ENCODE data around the gene PNKD. TPM values are rescaled to one million over a fixed set of nuclear protein-coding genes. Genes with fewer than 3 reads are reported as not detected.

Gene PNKD
- total RNA-seq, 1 experiment from 2014 or later, result 57.7 TPM

DNA sequence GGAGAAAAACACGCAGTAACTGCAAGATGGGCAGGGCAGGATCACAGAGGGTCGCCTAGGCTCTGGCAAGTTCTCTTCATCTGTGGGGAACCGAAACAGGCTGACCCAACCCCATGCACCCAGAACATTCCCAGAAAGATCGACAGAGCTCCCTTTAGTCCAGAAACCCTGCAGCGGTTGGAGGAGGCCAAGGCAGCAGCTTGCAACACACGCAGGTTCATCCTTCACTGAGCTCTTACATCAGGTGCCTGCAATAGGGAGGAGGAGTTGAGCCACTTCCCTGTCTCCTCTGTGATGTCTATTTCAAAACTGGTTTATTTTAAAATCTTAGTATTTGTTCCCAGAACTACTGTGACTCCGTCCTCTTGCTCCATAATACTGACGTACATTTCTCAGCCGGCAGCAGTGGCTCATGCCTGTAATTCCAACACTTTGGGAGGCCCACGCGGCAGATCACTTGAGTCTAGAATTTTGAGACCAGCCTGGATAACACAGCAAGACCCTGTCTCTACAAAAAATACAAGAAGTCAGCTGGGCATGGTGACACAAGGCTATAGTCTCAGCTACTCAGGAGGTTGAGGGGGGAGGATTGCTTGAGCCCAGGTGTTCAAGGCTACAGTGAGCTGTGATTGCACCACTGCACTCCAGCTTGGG is 100.2 kb downstream of the PNKD start:
- no peak overlapping the region for H3K27ac ChIP-seq

DNA sequence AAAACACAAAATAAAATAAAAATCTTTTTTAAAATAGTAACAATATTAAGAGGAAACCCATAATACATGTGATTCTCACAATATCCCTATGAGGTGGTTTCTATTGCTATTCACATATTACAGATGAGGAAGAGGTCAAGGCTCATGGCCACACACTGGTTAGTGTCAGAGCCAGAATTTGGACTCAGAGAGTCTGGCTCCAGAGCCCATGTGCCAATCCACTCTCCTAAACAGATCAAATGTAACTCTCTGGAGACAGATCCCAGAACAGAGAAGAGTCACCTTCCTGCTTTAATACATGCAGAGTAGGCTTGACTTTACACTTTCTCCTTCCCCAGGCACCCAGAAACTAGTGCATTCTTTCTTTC is 101.6 kb downstream of the PNKD start:
- H3K36me3 ChIP-seq, result no peaks in the 10 kb centered on the region
- H3K27me3 ChIP-seq (replicated peaks), result 0 out of 2 replicates have a peak, but pooled peaks cover 2% of the 10 kb centered on the region
- peaks cover 9% of the 10 kb centered on the region for H3K9me3 ChIP-seq (replicated peaks)
- H3K4me1 ChIP-seq (replicated peaks), result peaks cover 6% of the 10 kb centered on the region; the same call in 1 of the 2 replicates
- no peak for DNase-seq (ENCODE audit: low read depth in 1 of 2, low spot score in 2 of 2)
- H3K27ac ChIP-seq, result no peak overlapping the region
- H3K4me3 ChIP-seq, result no peak overlapping the region

More for the DNA sequence above, 100.2 kb downstream of the PNKD start:
- DNase-seq (ENCODE audit: low read depth in 1 of 2, low spot score in 2 of 2), result no peak
- peaks cover 9% of the 10 kb centered on the region for H3K9me3 ChIP-seq (replicated peaks)
- H3K36me3 ChIP-seq, result no peaks in the 10 kb centered on the region
- 0 out of 2 replicates have a peak, but pooled peaks cover 2% of the 10 kb centered on the region for H3K27me3 ChIP-seq (replicated peaks)
- no peak overlapping the region for H3K4me3 ChIP-seq
- H3K4me1 ChIP-seq (replicated peaks), result peaks cover 6% of the 10 kb centered on the region; the same call in 1 of the 2 replicates

DNA sequence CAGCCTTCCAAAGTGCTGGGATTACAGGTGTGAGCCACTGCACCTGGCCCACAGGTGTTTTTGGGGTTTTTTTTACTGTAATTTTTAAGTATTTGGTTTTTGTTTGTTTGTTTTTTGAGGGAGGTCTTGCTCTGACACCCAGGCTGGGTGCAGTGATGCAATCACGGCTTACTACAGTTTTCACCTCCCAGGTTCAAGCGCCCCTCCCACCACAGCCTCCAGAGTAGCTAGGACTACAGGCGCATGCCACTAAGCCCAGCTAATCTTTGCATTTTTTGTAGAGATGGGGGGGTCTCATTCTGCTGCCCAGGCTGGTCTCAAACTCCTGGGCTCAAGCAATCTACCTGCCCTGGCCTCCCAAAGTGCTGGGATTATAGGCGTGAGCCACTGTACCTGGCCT is 104.5 kb downstream of the PNKD start:
- H3K4me1 ChIP-seq (replicated peaks), result no peaks in the 10 kb centered on the region
- no peak overlapping the region for H3K27ac ChIP-seq
- H3K9me3 ChIP-seq (replicated peaks), result no peaks in the 10 kb centered on the region
- no peaks in the 10 kb centered on the region for H3K27me3 ChIP-seq (replicated peaks)
- H3K4me3 ChIP-seq, result no peak overlapping the region
- no peaks in the 10 kb centered on the region for H3K36me3 ChIP-seq
- no peak for DNase-seq (ENCODE audit: low read depth in 1 of 2, low spot score in 2 of 2)

DNA sequence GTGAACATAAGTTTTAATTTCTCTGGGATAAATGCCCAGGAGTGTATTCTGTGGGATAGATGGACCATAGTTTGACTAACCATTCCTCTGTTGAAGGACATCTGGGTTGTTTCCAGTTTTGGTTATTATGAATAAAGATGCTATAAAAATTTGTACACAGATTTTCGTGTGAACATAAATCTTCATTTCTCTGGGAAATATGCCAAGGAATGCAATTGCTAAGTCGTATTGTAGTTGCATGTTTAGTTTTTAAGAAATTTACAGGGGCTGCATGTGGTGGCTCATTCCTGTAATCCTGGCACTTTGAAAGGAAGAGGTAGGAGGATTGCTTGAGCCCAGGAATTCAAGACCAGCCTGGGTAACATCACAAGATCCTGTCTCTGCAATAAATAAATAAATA is 104.9 kb downstream of the PNKD start:
- Histone ChIP-seq H3K27me3 (replicated peaks) (no peaks in the 10 kb centered on the region), H3K27ac (no peak overlapping the region), H3K9me3 (replicated peaks) (no peaks in the 10 kb centered on the region), H3K4me1 (replicated peaks) (no peaks in the 10 kb centered on the region), H3K4me3 (no peak overlapping the region), H3K36me3 (no peaks in the 10 kb centered on the region)
- no peak for DNase-seq (ENCODE audit: low read depth in 1 of 2, low spot score in 2 of 2)

DNA sequence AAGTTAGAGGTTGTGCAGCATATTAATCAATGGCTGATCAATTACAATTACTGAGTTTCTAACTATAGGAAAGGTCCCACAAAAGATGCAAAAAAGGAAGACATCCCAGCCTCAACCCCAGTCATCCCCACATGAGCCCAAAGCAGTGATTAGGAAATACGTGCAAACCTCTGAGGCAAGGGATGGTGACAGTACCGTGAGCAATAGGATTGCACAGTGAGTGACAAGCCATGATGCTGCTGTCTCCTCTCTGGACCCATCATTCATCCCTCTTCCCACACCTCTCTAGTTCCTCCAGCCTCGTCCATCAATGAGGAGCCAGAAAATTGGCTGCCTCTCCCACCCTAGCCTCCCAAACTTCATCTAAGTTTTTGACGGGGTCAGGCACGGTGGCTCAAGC is 107.7 kb downstream of the PNKD start:
- Histone ChIP-seq H3K9me3 (replicated peaks) (no peaks in the 10 kb centered on the region), H3K4me1 (replicated peaks) (no peaks in the 10 kb centered on the region), H3K4me3 (no peak overlapping the region), H3K36me3 (no peaks in the 10 kb centered on the region), H3K27me3 (replicated peaks) (no peaks in the 10 kb centered on the region), H3K27ac (no peak overlapping the region)
- no peak for DNase-seq (ENCODE audit: low read depth in 1 of 2, low spot score in 2 of 2)

DNA sequence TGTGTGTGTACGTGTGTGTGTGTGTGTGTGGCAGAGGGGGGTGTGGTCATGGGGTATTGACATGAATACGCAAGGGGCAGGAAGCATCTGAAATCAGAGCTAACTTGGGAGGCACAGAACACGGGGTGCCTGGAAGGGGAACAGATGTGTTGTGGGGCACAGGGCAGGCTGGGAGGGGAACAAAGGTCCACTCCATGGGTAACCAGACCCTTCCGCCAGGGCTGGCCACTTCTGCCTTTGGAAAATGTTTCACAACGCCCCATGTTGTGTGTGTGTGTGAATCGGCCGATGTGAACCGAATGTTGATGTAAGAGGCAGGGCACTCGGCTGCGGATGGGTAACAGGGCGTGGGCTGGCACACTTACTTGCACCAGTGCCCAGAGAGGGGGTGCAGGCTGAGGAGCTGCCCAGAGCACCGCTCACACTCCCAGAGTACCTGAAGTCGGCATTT is 111.6 kb downstream of the PNKD start, which contains the start of gene SLC11A1:
Gene SLC11A1, plus strand, starts transcription at position 358 of the 451 bp plus-strand sequence. CDS start 96 bp downstream, outside the sequence.
- DNase-seq (ENCODE audit: low read depth in 1 of 2, low spot score in 2 of 2), result no peak
- no peaks in the 10 kb centered on the region for H3K36me3 ChIP-seq
- H3K27ac ChIP-seq, result no peak within 1 kb of the TSS

DNA sequence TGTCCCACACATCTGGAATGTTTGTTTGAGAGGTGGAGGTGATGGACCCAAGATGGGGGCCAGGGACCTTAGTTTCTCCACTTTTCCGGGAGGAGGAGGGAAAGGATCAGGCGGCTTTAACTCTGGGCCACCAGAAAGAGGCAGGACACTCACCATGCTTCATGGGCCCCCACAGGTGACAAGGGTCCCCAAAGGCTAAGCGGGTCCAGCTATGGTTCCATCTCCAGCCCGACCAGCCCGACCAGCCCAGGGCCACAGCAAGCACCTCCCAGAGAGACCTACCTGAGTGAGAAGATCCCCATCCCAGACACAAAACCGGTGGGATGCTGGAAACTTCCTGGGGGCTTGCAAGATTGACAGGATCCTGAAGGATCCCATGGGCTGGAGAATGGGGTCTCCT is 112.5 kb downstream of the PNKD start:
- no peaks in the 10 kb centered on the region for H3K9me3 ChIP-seq (replicated peaks)
- no peak overlapping the region for H3K27ac ChIP-seq
- DNase-seq (ENCODE audit: low read depth in 1 of 2, low spot score in 2 of 2), result no peak
- no peak overlapping the region for H3K4me3 ChIP-seq
- H3K4me1 ChIP-seq (replicated peaks), result peaks cover 10% of the 10 kb centered on the region
- no peaks in the 10 kb centered on the region for H3K36me3 ChIP-seq
- H3K27me3 ChIP-seq (replicated peaks), result no peaks in the 10 kb centered on the region

More for the DNA sequence above, 111.6 kb downstream of the PNKD start, which contains the start of gene SLC11A1:
- Histone ChIP-seq H3K9me3 (replicated peaks) (no peaks in the 10 kb centered on the region), H3K4me3 (no peak within 1 kb of the TSS), H3K4me1 (replicated peaks) (peaks cover 1% of the 10 kb centered on the region), H3K27me3 (replicated peaks) (no peaks in the 10 kb centered on the region)

DNA sequence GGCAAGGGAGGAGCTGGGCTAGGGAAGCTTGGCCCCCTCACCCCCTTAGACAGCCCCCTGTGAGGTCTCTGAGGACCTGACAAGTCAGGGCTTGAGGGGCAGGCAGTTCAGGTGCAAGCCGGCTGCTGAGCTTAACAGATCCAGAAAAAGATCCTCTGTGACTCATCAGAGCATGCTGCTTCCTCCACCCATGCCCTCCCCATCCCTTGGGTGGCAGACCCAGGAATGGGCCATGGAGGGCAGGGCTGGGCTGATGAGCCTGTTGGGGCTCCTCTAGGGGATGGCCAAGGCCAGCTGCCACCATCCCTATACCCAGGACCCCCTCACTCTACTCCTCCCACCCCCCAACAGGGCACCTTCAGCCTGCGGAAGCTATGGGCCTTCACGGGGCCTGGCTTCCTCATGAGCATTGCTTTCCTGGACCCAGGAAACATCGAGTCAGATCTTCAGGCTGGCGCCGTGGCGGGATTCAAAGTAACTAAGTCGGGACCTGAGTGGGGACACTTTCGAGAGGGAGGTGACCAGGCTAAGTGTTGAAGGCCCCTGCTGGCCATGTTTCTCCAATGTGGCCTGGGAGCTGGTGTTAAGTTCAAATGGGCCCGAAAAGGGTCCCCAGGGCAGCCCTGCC is 113.7 kb downstream of the PNKD start:
- Histone ChIP-seq H3K36me3 (no peaks in the 10 kb centered on the region), H3K4me3 (no peak overlapping the region), H3K9me3 (replicated peaks) (no peaks in the 10 kb centered on the region), H3K4me1 (replicated peaks) (peaks cover 12% of the 10 kb centered on the region), H3K27me3 (replicated peaks) (no peaks in the 10 kb centered on the region), H3K27ac (no peak overlapping the region)
- DNase-seq (ENCODE audit: low read depth in 1 of 2, low spot score in 2 of 2), result no peak

DNA sequence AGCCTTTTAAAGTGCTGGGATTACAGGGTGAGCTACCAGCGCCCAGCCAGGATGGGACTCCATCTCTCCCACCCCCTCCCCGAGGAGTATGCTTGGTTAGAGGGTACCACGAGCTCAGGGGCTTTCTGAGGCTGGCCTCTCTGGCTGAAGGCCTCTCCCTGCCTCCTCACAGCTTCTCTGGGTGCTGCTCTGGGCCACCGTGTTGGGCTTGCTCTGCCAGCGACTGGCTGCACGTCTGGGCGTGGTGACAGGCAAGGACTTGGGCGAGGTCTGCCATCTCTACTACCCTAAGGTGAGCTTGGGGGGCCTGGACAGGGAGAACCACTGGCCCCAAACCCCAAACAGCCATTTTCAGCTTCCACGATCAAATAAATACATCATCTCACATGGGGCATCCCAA is 114.7 kb downstream of the PNKD start:
- H3K36me3 ChIP-seq, result no peaks in the 10 kb centered on the region
- peaks cover 12% of the 10 kb centered on the region for H3K4me1 ChIP-seq (replicated peaks)
- no peaks in the 10 kb centered on the region for H3K9me3 ChIP-seq (replicated peaks)
- H3K4me3 ChIP-seq, result no peak overlapping the region
- no peak overlapping the region for H3K27ac ChIP-seq
- H3K27me3 ChIP-seq (replicated peaks), result no peaks in the 10 kb centered on the region
- DNase-seq (ENCODE audit: low read depth in 1 of 2, low spot score in 2 of 2), result no peak

DNA sequence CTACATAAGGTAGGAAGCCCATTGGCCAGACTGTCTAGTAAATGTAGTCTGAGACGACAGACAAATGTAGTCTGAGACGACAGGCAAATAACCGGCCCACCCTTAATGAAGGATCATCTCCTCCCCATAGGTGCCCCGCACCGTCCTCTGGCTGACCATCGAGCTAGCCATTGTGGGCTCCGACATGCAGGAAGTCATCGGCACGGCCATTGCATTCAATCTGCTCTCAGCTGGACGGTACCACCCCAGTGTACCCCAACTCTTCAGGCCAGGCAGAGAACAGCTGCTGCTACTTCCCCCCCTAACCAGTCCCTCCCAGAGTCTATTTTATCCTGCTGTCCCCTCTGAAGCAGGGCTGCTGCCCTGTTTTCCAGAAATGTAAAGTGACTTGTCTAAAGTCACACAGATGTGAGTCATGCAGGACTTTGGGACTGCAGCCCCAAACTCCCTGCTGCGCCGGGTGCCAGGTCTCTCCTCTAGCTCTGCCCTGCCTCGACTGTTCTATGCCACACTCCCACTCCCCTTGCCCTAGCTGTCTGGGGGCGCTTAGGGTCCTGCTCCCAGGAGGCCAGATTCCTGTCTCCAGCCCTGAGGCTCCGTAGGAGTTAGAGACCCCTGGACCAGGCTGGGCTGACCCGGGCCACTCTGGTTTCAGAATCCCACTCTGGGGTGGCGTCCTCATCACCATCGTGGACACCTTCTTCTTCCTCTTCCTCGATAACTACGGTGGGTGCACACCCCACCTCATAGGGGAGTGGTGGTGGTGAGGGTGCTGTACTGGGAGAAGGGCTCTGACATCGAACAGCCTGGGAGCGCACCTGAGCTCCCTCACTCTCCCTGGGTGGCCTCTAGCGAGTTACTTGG is 116.4 kb downstream of the PNKD start:
- no peak for DNase-seq (ENCODE audit: low read depth in 1 of 2, low spot score in 2 of 2)
- Histone ChIP-seq H3K4me3 (no peak overlapping the region), H3K36me3 (no peaks in the 10 kb centered on the region), H3K27ac (no peak overlapping the region), H3K9me3 (replicated peaks) (no peaks in the 10 kb centered on the region), H3K4me1 (replicated peaks) (peaks cover 12% of the 10 kb centered on the region), H3K27me3 (replicated peaks) (no peaks in the 10 kb centered on the region)

DNA sequence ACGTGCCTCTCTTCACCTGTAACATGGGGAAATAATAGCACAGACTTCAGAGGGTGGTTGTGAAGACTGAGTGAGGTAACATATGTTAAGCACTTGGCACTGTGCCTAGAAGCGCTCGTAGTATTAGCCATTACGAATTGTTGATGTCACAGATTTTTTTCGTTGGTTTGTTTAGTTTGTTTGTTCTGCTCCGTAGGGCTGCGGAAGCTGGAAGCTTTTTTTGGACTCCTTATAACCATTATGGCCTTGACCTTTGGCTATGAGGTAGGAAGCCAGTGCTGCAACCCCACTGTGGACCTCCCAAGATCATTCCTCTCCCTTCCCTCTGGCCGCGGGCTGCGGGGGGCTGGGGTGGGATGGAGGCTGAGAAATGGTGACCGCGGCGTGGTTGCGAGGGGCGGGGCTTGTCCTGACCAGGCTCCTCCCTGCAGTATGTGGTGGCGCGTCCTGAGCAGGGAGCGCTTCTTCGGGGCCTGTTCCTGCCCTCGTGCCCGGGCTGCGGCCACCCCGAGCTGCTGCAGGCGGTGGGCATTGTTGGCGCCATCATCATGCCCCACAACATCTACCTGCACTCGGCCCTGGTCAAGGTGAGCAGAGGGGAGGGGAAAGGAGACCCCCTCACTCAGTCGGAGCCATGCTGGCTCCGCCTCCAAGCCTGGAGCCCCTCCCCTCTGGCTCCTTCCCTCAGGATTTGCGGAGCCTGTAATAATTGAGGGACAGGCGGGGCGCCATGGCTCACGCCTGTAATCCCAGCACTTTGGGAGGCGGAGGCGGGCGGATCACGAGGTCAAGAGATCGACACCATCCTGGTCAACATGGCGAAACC is 117.3 kb downstream of the PNKD start:
- no peak overlapping the region for H3K27ac ChIP-seq
- DNase-seq (ENCODE audit: low read depth in 1 of 2, low spot score in 2 of 2), result peak in 1 of 2 experiments; percentile 45
- no peaks in the 10 kb centered on the region for H3K9me3 ChIP-seq (replicated peaks)
- H3K4me3 ChIP-seq, result peak overlapping the region; percentile 23
- no peaks in the 10 kb centered on the region for H3K36me3 ChIP-seq
- H3K27me3 ChIP-seq (replicated peaks), result no peaks in the 10 kb centered on the region
- H3K4me1 ChIP-seq (replicated peaks), result peaks cover 12% of the 10 kb centered on the region

DNA sequence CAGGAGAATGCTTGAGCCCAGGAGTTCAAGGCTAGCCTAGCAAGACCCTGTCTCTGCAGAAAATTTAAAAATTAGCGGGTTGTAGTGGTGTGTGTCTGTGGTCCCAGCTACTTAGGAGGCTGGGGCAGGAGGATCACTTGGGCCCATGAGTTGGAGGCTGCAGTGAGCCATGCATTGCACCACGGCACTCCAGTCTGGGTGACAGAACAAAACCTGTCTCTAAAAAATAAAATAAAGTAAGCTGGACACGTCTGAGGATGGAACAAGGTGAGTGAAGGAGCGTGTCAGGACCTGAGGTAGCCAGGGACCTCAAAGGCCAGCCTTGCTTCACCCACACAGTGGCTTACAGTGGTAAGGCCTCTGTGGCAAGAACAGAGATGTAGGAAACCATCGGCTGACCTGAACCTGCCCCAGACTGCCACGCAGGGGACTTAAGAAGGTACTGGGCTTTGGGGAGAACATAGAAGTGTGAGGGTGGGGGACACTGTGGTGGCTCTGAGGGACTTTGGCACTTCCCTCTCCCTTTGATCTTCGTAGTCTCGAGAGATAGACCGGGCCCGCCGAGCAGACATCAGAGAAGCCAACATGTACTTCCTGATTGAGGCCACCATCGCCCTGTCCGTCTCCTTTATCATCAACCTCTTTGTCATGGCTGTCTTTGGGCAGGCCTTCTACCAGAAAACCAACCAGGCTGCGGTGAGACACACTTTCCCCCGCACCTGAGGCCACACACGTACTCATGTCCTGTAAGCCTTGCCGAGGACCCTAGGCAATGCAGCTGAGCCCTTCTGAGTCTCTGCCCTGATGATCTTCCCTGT is 119.2 kb downstream of the PNKD start:
- H3K9me3 ChIP-seq (replicated peaks), result no peaks in the 10 kb centered on the region
- H3K4me1 ChIP-seq (replicated peaks), result peaks cover 12% of the 10 kb centered on the region
- no peak overlapping the region for H3K4me3 ChIP-seq
- no peaks in the 10 kb centered on the region for H3K36me3 ChIP-seq
- no peak overlapping the region for H3K27ac ChIP-seq
- H3K27me3 ChIP-seq (replicated peaks), result no peaks in the 10 kb centered on the region
- DNase-seq (ENCODE audit: low read depth in 1 of 2, low spot score in 2 of 2), result no peak

All from SJSA1 (cell line).